Activated CD4-positive, CD25-positive, alpha-beta regulatory T cell treated with anti-CD3 and anti-CD28 coated beads, Interleukin-2, amount 50 U/mL, for 72 hours (primary cell): ENCODE measurements around the gene SPATA2L.

Source experiments
- DNase-seq: peaks from one replicate; pipeline ENCODE4 v3.0.0; 2021

Gene SPATA2L

DNA sequence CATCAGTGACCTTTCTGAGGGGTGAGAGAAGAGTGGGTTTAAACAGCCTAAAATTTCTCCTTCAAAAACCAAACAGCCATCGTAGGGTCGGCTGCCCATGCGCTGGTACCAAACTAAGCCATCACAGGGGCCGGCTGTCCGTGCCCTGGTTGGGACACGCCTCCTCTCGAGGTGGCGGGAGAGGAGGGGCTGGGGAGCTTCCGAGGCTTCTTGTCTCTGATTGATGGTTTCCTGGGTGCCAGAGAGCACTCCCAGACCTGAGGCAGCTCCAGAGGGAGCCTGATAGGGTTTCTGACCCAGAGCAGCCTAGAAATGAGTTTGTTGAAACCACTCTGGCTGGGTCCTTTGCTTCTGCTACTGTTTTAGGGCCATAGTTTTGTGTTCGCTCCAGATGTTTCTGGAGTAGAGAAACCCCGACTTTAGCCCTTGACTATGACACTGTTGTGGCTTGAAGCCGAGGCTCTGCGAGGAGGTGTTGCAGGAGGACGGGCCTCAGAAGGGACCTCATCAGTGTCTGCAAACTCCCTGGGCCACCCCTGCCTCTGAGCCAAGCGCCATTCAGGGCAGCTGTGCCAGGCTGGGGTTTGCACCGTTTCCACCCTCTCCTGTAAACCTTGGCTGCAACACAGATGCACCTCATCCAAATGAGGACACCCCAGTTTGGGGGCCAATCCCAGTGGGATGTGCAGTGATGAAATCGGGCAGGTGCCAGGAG is 26.1 kb upstream of the SPATA2L start:
- DNase-seq = no peak

DNA sequence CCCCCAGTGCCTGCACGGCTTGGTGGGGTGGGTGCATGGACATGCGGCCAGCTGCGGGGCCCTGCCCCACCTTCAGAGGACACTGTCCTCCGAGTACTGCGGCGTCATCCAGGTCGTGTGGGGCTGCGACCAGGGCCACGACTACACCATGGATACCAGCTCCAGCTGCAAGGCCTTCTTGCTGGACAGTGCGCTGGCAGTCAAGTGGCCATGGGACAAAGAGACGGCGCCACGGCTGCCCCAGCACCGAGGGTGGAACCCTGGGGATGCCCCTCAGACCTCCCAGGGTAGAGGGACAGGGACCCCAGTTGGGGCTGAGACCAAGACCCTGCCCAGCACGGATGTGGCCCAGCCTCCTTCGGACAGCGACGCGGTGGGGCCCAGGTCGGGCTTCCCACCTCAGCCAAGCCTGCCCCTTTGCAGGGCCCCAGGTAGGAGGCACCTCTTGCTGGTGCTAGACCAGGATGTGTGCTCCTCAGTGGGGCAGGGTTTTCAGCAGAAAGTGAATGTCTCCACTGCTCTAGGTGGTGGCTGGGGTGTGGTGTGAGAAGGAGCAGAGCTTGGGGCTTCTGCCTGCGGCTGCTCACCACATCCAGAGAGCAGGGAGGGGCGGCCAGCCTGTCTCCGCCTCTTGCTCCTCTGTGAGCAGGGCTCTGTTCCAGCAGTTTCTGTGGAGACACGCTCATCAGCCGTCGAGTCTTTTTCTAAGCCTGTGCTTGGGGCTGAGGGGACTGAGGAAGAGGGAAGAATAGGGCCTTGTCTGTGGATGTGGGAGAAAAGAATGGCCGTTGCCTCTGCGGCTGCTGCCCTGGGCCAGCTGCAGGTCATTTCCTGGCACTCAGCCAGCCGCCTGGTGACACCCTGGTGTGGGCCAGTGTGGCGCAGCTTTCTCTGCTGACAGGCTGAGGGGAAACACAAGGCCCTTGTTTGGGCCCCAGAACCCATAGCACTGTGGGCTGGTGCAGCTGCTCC is 22.1 kb upstream of the SPATA2L start:
- DNase-seq = peak; percentile 56

DNA sequence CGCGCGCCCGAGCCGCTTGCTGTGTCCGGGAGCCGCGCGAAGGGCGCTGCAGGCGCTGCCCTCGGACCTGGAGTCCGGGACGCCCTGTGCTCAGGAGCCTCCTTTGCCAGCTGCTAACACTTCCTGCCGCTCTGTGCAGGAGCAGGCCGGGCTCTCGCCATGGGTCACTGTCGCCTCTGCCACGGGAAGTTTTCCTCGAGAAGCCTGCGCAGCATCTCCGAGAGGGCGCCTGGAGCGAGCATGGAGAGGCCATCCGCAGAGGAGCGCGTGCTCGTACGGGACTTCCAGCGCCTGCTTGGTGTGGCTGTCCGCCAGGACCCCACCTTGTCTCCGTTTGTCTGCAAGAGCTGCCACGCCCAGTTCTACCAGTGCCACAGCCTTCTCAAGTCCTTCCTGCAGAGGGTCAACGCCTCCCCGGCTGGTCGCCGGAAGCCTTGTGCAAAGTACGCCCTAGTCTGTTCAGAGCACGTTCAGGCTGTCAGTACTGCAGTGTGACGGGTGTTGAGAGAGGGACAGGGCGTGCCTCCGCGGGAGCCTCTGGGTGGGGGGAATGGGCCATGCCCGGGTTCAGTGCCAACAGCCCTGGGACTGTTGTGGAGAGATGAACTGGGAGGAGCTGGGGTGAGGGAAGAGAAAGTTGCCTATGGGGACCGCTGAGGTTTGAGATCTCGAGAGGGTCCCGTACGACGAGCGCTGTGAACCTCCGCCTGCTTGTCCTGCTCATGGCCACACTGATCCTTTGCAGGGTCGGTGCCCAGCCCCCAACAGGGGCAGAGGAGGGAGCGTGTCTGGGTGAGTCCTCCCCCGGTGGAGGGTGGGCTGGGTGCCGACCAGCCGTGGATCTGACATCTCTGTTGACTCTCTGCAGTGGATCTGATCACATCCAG is 21.1 kb upstream of the SPATA2L start:
- DNase-seq = peak; percentile 61

DNA sequence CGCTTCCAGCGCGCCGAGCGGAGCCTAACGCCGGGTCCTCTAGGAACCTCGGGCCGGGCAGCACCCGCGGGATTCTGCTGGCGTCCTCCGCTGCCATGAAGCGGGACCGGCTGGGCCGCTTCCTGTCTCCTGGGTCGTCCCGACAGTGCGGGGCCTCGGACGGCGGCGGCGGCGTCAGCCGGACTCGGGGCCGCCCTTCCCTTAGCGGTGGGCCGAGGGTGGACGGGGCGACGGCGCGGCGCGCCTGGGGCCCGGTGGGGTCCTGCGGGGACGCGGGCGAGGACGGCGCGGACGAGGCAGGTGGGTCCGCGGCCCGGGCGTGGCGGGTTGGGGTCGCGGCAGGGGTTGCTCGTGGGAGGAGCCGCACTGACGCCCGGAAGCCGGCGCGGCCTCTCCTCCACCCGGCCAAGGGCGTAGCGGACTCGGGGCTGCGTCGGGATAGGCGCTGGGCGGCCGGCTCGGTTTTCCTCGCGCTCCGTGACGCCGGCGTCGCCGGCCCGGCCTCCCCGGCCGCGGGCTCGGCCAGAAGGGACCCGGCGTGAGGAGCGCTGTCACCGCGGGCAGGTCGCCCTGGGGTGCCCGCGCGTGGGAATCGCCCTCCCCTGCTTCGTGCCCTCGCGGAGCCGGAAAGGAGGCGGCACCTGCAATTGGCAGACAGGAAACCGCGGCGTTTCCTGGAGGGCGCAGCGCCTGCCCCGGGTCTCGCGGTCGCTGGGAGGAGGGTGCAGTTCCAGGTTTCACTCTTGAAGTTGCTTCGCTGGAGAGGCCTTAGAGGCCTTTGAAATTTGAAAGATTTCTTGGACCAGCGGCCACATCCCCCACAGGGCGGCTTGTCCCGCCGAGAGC is 20.3 kb upstream of the SPATA2L start:
- peak; percentile 80 for DNase-seq

DNA sequence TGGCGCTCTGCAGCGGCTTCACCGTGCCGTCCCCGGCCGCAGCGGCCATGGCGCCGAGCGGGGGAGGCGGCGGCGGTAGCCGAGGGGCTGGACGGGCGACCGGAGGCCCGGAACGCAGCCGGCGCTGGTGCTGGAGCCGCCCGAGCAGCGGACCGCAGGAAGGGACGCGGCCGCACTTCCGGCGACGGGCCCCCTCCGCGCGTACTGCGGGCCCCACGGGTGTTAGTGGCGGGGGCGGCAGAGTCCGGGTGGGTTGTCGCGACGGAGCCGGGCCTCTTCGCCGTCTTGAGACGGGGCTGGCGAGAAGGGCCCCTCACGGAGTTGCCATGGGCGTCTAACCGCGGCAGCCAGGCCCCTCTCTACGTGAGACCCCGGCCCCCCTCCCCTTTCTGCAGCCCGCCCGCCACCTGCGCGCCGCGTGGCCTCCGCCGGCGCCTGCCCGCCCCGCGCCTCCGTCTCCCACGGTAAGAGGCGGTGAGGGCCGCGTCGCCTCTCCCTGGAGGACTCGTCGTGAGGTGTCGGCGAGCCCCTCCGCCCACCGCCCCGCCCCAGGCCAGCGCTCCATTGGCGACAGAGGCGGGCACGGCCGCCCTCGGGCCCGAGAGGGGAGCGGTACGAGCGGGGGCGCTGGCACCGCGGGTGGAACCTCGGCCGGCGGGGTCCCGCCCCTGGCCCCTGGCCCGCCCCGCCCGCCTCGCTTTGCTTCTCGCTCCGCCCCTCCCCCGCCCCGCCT is 19.5 kb upstream of the SPATA2L start, which contains the start of the genes VPS9D1 and ZNF276:
TSS of gene VPS9D1 (minus strand) at position 86 of the 733 bp plus-strand sequence. CDS start at position 49, 37 bp downstream.
TSS of gene ZNF276 (plus strand) at position 725 of the 733 bp plus-strand sequence. CDS start 104 bp downstream, outside the sequence.
- DNase-seq = peak; percentile 79

DNA sequence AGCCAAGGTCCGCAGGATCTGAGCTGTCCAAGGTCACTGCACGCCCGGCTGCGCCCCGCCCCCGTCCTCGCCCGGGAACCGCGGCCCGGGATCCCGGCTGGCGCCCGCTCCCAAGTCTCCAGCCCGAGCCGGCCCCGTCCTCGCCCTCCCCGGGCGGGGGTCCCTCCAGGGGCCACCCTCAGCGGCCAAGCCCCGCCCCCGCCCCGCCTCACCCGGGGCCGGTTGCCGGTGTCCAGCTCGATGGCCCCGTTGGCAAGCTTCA is 19.0 kb upstream of the SPATA2L start:
- no peak for DNase-seq

DNA sequence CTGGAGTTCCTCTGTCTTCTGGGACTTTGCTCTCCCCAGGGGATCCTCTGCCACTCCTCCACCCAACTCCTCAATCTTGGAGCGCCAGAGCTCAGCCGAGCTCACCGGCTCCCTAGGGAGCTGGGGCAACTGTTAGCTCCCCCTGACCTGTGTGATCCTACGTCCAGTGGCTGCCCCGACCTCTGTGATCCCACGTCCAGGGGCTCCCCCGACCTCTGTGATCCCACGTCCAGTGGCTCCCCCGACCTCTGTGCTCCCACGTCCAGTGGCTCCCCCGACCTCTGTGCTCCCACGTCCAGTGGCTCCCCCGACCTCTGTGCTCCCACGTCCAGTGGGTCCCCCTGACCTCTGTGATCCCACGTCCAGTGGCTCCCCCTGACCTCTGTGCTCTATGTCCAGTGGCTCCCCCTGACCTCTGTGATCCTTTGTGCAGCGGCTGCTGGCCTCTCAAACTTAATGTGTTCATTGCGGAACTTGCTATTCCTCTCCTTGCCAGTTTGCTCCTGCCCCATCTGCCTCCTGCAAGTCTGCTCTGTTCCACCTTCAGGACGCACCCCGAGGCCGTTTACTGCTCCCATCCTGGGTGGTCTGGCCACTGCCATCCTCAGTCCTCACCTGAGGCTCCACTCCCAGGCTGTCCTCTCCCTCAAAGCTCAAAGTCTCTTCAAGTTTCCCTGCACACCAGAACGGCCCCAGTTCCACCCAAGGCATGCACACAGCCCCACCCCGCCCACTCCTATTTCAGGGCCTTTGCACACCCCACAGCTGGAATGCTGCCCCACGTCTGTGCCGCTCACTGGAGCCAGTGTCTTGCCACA is 16.4 kb upstream of the SPATA2L start:
- no peak for DNase-seq

DNA sequence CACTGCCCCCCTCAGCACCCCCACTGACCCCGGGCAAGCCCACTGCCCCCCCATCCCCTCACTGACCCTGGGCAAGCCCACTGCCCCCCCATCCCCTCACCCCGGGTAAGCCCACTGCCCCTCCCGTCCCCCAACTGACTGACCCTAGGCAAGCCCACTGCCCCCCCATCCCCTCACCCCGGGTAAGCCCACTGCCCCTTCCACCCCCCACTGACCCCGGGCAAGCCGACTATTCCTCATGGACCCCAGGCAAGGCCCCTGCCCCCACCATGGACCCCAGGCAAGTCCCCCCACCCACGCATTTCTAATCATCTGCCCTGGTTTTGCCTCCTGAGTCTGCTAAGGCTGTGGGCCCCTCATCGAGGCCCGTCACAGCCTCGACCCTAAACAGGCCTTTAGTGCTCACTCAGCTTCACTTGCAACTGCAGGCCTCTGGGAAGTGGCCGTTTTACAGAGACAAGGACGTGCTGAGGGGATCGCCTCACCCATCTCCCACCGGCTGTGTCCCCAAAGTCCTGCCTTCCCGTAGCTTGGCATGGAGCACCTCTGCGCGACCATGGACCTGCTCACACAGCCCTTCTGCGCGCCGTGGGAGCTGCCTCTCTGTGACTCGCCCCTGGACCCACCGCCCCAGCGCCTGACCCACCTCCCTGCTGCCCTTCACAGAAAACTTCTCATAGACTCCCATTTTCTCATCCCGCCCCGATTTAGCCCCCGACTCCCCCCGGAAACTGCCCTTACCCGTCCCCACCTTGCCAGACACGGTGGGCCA is 15.6 kb upstream of the SPATA2L start:
- DNase-seq = no peak

DNA sequence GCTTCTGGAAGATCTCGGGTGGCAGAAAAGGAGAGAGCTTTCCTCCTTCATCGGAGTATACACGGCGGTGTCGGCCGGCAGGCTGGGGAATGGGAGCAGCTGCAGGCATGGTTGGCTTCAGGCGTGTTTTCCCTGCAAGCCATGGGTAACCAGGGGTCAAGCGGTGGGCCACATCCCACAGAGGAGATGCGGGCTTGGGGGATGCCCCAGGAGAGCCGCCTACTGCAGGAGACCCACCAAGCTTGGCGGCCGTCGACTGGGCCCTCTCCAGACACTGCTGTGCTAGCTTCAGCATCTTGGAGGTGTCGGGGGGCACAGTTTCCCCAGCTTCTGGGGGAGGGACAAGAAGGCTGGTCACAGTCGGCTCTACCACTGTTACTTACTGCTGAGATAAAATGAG is 15.0 kb upstream of the SPATA2L start:
- DNase-seq = no peak

DNA sequence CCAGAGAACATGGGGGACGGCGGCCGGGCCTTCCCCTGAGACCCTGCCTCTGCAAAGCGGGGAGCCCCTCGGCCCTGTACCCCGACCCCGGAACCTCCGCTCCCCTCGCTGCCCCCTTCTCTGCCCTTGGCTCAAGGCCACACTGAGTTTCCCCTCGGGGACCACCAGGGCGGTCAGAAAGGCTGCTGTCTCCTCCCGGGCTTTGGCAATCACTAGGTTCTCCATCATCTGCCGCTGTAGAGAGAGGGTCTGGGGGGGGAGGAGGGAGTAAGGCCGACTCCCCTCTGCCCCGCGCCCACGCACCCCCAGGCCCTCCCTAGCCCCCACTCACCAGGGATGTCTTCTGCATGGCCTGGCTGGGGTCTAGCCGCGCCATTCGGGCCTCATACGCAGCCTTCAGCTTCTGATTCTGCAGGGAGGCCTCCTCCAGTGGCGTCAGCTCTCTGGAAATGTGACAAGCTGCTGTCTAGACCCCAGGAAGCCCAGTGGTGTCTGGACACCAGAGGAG is 10.8 kb upstream of the SPATA2L start:
- no peak for DNase-seq

DNA sequence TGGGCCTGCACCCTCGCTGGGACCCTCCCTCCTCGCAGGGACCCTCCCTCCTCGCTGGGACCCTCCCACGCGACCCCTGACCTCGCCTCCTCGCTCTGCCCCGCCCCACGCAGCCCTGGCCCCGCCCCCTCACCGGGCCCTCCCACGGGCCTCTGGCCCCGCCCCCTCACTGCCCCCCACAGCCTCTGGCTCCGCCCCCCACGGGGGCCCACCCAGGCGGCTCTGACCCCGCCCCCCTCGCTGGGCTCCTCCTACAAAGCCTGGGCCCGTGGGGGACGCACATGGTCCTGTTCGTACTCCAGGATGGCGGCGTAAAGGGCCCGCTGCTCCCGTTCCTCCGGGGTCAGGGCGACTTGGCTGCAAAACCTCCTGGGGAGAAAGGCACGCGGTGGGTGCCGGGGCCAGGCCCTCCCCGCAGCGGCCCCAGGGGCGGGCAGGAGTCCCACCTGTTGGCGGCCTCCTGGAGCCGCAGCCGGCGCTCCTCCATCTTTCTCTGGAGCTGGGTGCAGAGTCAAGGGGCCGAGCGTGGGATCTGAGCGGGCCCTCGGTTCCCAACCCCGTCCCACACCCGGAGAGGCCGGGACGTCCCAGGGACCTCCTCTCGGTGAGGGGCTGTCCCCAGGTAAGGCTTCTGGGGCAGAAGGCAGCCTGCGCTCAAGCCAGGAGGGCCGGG is 10.2 kb upstream of the SPATA2L start:
- DNase-seq = peak; percentile 61

DNA sequence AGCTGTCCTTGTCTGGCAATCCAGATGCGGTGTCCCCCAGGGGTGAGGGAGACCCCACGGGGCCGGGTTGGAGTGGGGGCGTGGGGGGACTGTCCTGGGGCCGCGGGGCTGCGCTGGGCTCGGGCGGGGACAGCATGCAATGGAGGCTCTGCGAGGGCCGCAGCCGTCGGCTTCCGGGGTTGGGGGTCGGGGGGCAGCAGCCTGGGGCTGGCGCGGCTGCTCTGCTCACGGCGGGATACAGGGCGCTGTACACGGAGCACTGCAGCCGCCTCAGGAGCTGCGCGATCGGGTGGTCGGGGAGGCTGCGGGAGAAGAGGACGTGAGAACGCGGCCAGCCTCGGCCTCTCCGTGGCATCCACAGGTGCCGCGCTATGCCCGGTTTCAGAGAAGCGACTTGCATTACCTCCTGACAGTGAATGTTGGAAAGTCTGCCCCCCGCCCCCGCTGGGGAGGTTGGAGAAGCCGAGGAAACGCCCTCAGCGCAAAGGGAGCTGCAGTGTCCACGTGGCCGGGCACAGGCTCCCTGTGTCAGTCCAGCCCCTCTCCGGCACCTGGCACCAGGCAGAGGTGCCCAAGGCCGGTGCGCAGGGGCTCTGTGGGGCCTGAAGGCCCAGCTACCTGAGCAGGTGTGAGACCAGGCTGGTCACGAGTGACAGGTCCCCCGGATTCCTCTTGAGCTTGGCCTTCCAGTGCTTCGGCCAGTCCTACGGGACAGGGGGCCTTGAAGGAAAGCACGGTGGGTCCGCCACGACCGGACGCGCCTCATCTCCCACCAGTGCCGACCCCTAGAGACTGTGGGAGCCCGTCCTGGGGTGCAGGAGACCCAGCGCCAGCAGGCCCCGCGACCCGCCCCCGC is 9.4 kb upstream of the SPATA2L start:
- DNase-seq = no peak

DNA sequence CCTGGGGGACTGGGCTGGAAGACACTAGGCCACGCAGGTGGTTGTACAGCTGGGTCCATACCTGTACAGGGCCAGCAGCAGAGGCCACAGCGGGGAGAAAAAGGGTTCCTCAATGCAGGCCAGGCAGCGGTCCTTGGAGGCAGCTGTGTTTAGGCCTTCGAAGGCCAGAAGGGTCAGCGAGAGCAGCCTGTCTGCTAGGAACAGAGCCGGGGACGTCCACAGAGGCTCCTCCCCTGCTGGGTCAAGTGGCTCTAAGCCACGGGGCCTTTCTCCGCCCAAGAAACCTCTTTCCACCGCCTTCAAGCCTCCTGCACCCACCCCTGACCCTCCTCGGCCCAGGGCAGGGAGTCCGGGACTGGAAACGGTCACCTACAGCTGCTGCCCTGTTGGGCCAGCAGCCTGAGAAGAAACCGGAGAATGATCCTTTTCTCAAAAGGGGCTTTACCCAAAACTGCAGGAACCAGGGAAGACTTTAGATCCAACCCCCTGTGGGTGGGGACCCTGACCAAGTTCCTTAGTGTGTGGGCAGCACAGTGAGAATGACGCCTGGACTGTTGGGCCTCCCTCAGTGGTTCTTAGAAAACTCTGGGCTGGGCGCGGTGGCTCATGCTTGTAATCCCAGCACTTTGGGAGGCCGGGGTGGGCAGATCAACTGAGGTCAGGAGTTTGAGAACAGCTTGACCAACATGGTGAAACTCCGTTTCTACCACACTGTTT is 8.4 kb upstream of the SPATA2L start:
- no peak for DNase-seq

DNA sequence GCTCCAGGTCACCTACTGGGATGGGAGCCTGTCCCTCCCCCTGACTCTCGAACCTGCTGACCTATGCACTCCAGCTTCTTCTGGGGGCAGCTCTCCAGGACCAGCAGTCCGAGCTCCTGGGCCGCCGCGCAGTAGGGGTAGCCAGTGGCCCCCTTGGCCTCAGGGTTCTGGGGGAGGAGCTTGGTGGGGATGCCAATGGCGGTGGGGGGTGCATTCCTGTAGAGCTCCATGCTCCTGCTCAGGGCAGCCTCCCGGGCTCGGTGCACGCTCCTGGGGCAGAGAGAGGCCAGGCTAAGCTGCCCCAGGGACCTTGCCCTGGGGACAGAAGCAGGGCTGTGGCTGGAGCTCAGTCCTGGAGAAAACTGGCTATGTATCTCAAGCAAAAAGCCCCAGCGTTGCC is 7.7 kb upstream of the SPATA2L start:
- DNase-seq = no peak

DNA sequence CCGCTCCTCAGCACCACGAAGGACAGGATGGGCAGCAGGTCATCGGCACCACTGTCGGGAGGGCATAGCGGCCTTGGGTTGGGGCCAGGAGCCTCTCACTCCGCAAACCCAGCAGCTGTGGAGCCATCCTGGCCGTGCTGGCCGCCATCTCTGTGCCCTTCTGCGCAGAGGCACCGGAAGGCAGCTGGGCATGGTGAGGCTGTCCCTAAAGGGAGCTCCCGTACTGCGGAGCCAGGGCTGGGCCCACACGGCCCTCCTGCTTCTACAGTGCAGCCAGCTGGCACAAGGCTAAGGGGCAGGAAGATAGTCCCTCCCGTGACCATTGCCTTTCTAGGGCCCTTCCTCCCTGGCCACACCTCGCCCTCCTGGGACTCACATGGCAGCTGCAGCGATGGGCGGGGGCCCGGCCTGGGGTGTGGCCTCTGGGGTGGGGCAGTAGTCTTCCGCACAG is 7.0 kb upstream of the SPATA2L start:
- DNase-seq = no peak

DNA sequence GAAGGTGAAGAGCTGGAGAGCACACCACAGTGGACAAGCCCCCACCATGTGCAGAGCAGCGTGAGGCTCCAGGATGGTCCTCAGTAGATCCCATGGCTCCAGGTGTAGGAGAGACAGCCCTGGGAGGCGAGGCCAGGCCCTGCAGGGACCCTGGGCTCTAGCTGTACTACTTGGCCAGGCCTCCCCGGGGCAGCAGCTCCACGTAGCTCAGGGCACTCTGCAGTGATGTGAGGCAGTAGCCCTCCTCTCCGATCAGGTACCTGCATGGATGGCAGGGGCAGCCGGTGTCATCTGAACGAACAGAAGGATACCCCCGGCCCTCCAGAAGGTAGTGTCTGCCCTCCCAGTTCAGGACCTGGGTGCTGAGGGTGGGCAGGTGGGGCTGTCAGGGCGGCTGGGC is 6.2 kb upstream of the SPATA2L start:
- no peak for DNase-seq
